GM23338 (cell line): ENCODE results near the gene KDM4B. TPM values are rescaled to one million over a fixed set of nuclear protein-coding genes. Genes with fewer than 3 reads are reported as not detected.
A peak's percentile ranks its signal among the peaks of the same experiment; 100 is the strongest.

Experiments
- ATAC-seq: fragments of 200-7000 bp; cut with Tn5 transposase; 3 replicates; pipeline ENCODE4 v1.9.1; 2020
- DNase-seq: peaks from one replicate; pipeline ENCODE4 v3.0.0-alpha.2; 2015; ENCODE audit warnings: low spot score
- H2AFZ ChIP-seq: fragments of 200-600 bp; sonication (generic); 2 replicates; pipeline ENCODE4 v1.8.0; 2016; ENCODE audit warnings: antibody characterized with exemption, mild to moderate bottlenecking, moderate library complexity
- H3F3A ChIP-seq: fragments of 200-600 bp; sonication (generic); replicated peaks from 2 replicates; pipeline ENCODE4 v1.8.0; 2017; ENCODE audit warnings: antibody characterized with exemption, mixed run types, low read depth
- H3K27ac ChIP-seq: fragments of 200-600 bp; sonication (generic); 2 replicates; pipeline ENCODE4 v1.6.1; 2016; ENCODE audit warnings: low read depth
- H3K27me3 ChIP-seq: fragments of 200-600 bp; sonication (generic); 2 replicates; pipeline ENCODE4 v1.8.0; 2016; ENCODE audit warnings: mild to moderate bottlenecking, mixed run types, moderate library complexity; ENCODE audit not compliant: insufficient read depth
- H3K36me3 ChIP-seq: fragments of 200-600 bp; sonication (generic); 2 replicates; pipeline ENCODE4 v1.8.0; 2016; ENCODE audit warnings: mild to moderate bottlenecking; ENCODE audit not compliant: insufficient read depth
- H3K4me1 ChIP-seq: fragments of 200-600 bp; sonication (generic); 2 replicates; pipeline ENCODE4 v1.8.0; 2016; ENCODE audit warnings: mild to moderate bottlenecking, moderate library complexity; ENCODE audit not compliant: insufficient read depth
- H3K4me2 ChIP-seq: fragments of 200-600 bp; sonication (generic); 2 replicates; pipeline ENCODE4 v1.7.1; 2017; ENCODE audit warnings: mixed run types
- H3K4me3 ChIP-seq: fragments of 200-600 bp; sonication (generic); 2 replicates; pipeline ENCODE4 v1.6.1; 2016; ENCODE audit warnings: mixed run types
- H3K79me2 ChIP-seq: fragments of 200-600 bp; sonication (generic); replicated peaks from 2 replicates; pipeline ENCODE4 v1.8.0; 2017; ENCODE audit warnings: mild to moderate bottlenecking; ENCODE audit not compliant: insufficient read depth
- H3K9me2 ChIP-seq: fragments of 200-600 bp; sonication (generic); 2 replicates; pipeline ENCODE4 v1.8.0; 2017; ENCODE audit not compliant: insufficient read depth
- H4K20me1 ChIP-seq: fragments of 200-600 bp; sonication (generic); replicated peaks from 2 replicates; pipeline ENCODE4 v1.8.0; 2017; ENCODE audit warnings: mild to moderate bottlenecking; ENCODE audit not compliant: insufficient read depth
- H3K27ac Mint-ChIP-seq: 2 replicates; pipeline ENCODE4 v1.8.0; 2020; ENCODE audit warnings: inconsistent platforms, mild to moderate bottlenecking, moderate library complexity, mixed read lengths
- H3K27me3 Mint-ChIP-seq: 3 replicates; pipeline ENCODE4 v1.8.0; 2022; ENCODE audit warnings: low read depth, mild to moderate bottlenecking, moderate library complexity, mixed read lengths, inconsistent platforms; ENCODE audit not compliant: insufficient read depth, poor library complexity
- H3K36me3 Mint-ChIP-seq: 3 replicates; pipeline ENCODE4 v1.8.0; 2021; ENCODE audit warnings: low read depth, mild to moderate bottlenecking, inconsistent platforms, moderate library complexity, mixed read lengths
- H3K4me1 Mint-ChIP-seq: 3 replicates; pipeline ENCODE4 v1.8.0; 2020; ENCODE audit warnings: mild to moderate bottlenecking, inconsistent platforms, mixed read lengths
- H3K4me3 Mint-ChIP-seq: 3 replicates; pipeline ENCODE4 v1.8.0; 2021; ENCODE audit warnings: moderate library complexity, mild to moderate bottlenecking, inconsistent platforms, mixed read lengths
- H3K9me3 Mint-ChIP-seq: 3 replicates; pipeline ENCODE4 v1.8.0; 2020; ENCODE audit warnings: moderate library complexity, mild to moderate bottlenecking, inconsistent platforms, mixed read lengths
- EZH2 ChIP-seq: fragments of 200-600 bp; sonication (generic); IDR thresholded peaks from one replicate; pipeline ENCODE4 v1.8.0; 2017; ENCODE audit warnings: antibody characterized with exemption, mild to moderate bottlenecking, low read depth; ENCODE audit not compliant: unreplicated experiment
- EZH2phosphoT487 ChIP-seq: fragments of 200-600 bp; sonication (generic); IDR thresholded peaks from one replicate; pipeline ENCODE4 v1.8.1; 2018; ENCODE audit warnings: antibody characterized with exemption; ENCODE audit not compliant: unreplicated experiment
- JUNB ChIP-seq: IDR thresholded peaks from one replicate; pipeline ENCODE4 v1.6.1; 2016; ENCODE audit warnings: antibody characterized with exemption; ENCODE audit not compliant: unreplicated experiment
- POLR2AphosphoS5 ChIP-seq: IDR thresholded peaks from 2 replicates; pipeline ENCODE4 v1.6.1; 2016; ENCODE audit warnings: antibody characterized with exemption, low read depth
- STAT1 ChIP-seq: IDR thresholded peaks from one replicate; pipeline ENCODE4 v1.6.1; 2016; ENCODE audit warnings: antibody characterized with exemption; ENCODE audit not compliant: unreplicated experiment
- ZNF114 ChIP-seq: fragments of 250-450 bp; sonication (Bioruptor Pico); IDR thresholded peaks from 2 replicates; pipeline ENCODE4 v1.5.0; 2020; ENCODE audit warnings: mild to moderate bottlenecking, moderate library complexity
- polyA plus RNA-seq: library from polyadenylated mRNA; unstranded; fragments of >200 nt; fragmentation: Nextera tagmentation; extraction: Ambion mirVana; gene quantifications from 2 replicates; pipeline ENCODE4 v1.2.1, GENCODE V29; 2016
- total RNA-seq: library from RNA; depleted of rRNA; stranded (reverse); fragments of >200 nt; shearing (Covaris generic); gene quantifications from 2 replicates; pipeline ENCODE4 v1.2.3, GENCODE V29; 2014
- TF ChIP-seq, protein P1 (sequence below), 2 experiments: fragments of 200-600 bp in 1 of 2; sonication (generic) in 1 of 2; conservative IDR thresholded peaks; 2 replicates each; pipeline versions ENCODE4 v1.5.1 to v1.6.1; 2016 to 2017; ENCODE audit warnings: antibody characterized with exemption in 2 of 2, low read depth in 2 of 2, mild to moderate bottlenecking in 2 of 2, moderate library complexity in 1 of 2
- TF ChIP-seq, protein P2 (sequence below): IDR thresholded peaks from 2 replicates; pipeline ENCODE4 v1.6.1; 2016; ENCODE audit warnings: antibody characterized with exemption
- TF ChIP-seq, protein P3 (sequence below): IDR thresholded peaks from one replicate; pipeline ENCODE4 v1.6.1; 2018; ENCODE audit warnings: antibody characterized with exemption; ENCODE audit not compliant: unreplicated experiment

KDM4B gene
- total and polyA plus RNA-seq, 2 experiments from 2014 or later = 9.1 to 27.6 TPM

DNA sequence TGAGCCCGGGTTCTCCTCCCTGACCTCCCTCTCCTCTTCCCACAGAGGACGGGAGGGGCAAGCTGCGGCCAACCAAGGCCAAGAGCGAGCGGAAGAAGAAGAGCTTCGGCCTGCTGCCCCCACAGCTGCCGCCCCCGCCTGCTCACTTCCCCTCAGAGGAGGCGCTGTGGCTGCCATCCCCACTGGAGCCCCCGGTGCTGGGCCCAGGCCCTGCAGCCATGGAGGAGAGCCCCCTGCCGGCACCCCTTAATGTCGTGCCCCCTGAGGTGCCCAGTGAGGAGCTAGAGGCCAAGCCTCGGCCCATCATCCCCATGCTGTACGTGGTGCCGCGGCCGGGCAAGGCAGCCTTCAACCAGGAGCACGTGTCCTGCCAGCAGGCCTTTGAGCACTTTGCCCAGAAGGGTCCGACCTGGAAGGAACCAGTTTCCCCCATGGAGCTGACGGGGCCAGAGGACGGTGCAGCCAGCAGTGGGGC, 162.2 kb downstream of the KDM4B start:
- Histone ChIP-seq H3K36me3 (no peaks in the 10 kb centered on the region), H3K27me3 (no peaks in the 10 kb centered on the region), H3K4me1 (peaks cover 16% of the 10 kb centered on the region), H3K27ac (peak overlapping the region; percentile 78), H3F3A (no peaks in the 10 kb centered on the region; the same call in 1 of the 2 replicates), H3K9me2 (no peaks in the 10 kb centered on the region), H2AFZ (no peak overlapping the region), H4K20me1 (no peaks in the 10 kb centered on the region), H3K79me2 (no peaks in the 10 kb centered on the region), H3K4me2 (no peak overlapping the region), H3K4me3 (no peak overlapping the region)
- no peak for TF ChIP-seq EZH2phosphoT487
- TF ChIP-seq, protein P1, sequence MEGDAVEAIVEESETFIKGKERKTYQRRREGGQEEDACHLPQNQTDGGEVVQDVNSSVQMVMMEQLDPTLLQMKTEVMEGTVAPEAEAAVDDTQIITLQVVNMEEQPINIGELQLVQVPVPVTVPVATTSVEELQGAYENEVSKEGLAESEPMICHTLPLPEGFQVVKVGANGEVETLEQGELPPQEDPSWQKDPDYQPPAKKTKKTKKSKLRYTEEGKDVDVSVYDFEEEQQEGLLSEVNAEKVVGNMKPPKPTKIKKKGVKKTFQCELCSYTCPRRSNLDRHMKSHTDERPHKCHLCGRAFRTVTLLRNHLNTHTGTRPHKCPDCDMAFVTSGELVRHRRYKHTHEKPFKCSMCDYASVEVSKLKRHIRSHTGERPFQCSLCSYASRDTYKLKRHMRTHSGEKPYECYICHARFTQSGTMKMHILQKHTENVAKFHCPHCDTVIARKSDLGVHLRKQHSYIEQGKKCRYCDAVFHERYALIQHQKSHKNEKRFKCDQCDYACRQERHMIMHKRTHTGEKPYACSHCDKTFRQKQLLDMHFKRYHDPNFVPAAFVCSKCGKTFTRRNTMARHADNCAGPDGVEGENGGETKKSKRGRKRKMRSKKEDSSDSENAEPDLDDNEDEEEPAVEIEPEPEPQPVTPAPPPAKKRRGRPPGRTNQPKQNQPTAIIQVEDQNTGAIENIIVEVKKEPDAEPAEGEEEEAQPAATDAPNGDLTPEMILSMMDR (conservative IDR thresholded peaks at IDR 0.05; ENCODE audit: low read depth in 2 of 2) = peak; percentile 27; a peak in 2 of 4 replicates
- DNase-seq (no peak), ATAC-seq (peak; percentile 14)
- peaks cover 11% of the 10 kb centered on the region for H3K27me3 Mint-ChIP-seq
- H3K9me3 Mint-ChIP-seq = no peaks in the 10 kb centered on the region
- 0 out of 2 replicates have a peak overlapping the region, but pooled peaks have one; percentile 82 for H3K27ac Mint-ChIP-seq
- no peak overlapping the region for H3K4me3 Mint-ChIP-seq
- peaks cover 41% of the 10 kb centered on the region for H3K4me1 Mint-ChIP-seq
- peaks cover 7% of the 10 kb centered on the region; the same call in 2 of the 3 replicates for H3K36me3 Mint-ChIP-seq

DNA sequence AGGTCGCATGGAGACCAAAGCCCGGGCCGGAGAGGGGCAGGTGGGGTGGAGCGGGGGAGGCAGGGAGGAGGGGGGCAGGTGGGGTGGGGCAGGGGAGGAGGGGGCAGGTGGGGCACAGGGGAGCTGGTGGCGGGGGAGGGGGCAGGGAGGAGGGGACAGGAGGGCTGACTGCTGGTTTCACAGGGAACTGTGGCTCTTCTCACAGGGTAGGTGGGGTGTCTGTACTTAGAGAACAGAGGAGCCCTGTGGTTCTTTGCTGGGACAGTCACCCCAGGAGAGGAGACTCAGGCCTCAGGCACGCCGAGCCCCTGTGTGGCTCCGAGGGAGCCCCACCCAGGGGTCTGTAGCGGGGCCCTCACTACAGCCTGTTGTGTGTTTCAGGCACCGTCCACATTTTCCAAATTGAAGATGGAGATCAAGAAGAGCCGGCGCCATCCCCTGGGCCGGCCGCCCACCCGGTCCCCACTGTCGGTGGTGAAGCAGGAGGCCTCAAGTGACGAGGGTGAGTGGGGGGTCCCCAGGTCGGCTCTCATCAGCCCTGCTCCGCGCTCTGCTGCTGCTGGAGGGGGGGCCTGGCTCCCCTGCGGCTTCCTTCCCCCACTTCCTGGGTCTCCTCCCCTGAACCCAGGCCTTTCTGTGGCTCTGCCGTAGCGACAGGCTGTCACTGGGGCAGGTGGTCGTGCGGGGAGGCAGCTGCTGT, 162.7 kb downstream of the KDM4B start:
- Histone ChIP-seq H3K4me3 (no peak overlapping the region), H3K9me2 (no peaks in the 10 kb centered on the region), H4K20me1 (no peaks in the 10 kb centered on the region), H3K4me2 (peak overlapping the region; percentile 14; the same call in 1 of the 2 replicates), H3K79me2 (no peaks in the 10 kb centered on the region), H3F3A (no peaks in the 10 kb centered on the region; the same call in 1 of the 2 replicates), H3K27ac (peak overlapping the region; percentile 32; the same call in 1 of the 2 replicates), H3K36me3 (no peaks in the 10 kb centered on the region), H3K27me3 (no peaks in the 10 kb centered on the region), H2AFZ (no peak overlapping the region), H3K4me1 (peaks cover 10% of the 10 kb centered on the region; the same call in 1 of the 2 replicates)
- ATAC-seq = peak; percentile 6
- Mint-ChIP-seq H3K4me3 (peak overlapping the region; percentile 53), H3K4me1 (peaks cover 40% of the 10 kb centered on the region), H3K36me3 (peaks cover 7% of the 10 kb centered on the region; the same call in 2 of the 3 replicates), H3K27ac (peak overlapping the region; percentile 72; the same call in 1 of the 2 replicates), H3K27me3 (peaks cover 11% of the 10 kb centered on the region), H3K9me3 (no peaks in the 10 kb centered on the region)
- peak; percentile 34 for DNase-seq
- TF ChIP-seq EZH2 = no peak
- TF ChIP-seq POLR2AphosphoS5 = no peak
- TF ChIP-seq ZNF114 = no peak
- TF ChIP-seq, protein P1 (conservative IDR thresholded peaks at IDR 0.05; ENCODE audit: low read depth in 2 of 2) = no peak
- TF ChIP-seq JUNB = no peak
- TF ChIP-seq STAT1 = no peak
- TF ChIP-seq, protein P2, sequence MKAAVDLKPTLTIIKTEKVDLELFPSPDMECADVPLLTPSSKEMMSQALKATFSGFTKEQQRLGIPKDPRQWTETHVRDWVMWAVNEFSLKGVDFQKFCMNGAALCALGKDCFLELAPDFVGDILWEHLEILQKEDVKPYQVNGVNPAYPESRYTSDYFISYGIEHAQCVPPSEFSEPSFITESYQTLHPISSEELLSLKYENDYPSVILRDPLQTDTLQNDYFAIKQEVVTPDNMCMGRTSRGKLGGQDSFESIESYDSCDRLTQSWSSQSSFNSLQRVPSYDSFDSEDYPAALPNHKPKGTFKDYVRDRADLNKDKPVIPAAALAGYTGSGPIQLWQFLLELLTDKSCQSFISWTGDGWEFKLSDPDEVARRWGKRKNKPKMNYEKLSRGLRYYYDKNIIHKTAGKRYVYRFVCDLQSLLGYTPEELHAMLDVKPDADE = no peak
- TF ChIP-seq EZH2phosphoT487 = no peak
- TF ChIP-seq, protein P3, sequence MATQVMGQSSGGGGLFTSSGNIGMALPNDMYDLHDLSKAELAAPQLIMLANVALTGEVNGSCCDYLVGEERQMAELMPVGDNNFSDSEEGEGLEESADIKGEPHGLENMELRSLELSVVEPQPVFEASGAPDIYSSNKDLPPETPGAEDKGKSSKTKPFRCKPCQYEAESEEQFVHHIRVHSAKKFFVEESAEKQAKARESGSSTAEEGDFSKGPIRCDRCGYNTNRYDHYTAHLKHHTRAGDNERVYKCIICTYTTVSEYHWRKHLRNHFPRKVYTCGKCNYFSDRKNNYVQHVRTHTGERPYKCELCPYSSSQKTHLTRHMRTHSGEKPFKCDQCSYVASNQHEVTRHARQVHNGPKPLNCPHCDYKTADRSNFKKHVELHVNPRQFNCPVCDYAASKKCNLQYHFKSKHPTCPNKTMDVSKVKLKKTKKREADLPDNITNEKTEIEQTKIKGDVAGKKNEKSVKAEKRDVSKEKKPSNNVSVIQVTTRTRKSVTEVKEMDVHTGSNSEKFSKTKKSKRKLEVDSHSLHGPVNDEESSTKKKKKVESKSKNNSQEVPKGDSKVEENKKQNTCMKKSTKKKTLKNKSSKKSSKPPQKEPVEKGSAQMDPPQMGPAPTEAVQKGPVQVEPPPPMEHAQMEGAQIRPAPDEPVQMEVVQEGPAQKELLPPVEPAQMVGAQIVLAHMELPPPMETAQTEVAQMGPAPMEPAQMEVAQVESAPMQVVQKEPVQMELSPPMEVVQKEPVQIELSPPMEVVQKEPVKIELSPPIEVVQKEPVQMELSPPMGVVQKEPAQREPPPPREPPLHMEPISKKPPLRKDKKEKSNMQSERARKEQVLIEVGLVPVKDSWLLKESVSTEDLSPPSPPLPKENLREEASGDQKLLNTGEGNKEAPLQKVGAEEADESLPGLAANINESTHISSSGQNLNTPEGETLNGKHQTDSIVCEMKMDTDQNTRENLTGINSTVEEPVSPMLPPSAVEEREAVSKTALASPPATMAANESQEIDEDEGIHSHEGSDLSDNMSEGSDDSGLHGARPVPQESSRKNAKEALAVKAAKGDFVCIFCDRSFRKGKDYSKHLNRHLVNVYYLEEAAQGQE = no peak
